GM12878 (cell line): Measurements from ENCODE around the gene TMEM138. TPM values are rescaled to one million over a fixed set of nuclear protein-coding genes. Genes with fewer than 3 reads are reported as not detected.

Experiments
- ATAC-seq: fragments of 200-7000 bp; cut with Tn5 transposase; 3 replicates; pipeline ENCODE4 v1.9.1; 2020; ENCODE audit warnings: mild to moderate bottlenecking, moderate library complexity
- BruUV-seq: library from RNA; stranded (reverse); fragments of 400-500 nt; replicated peaks from 2 replicates; lab custom pipeline; 2021; lab: Mats Ljungman, UMichigan
- CTCF ChIA-PET: fragments of 300-600 bp; sonication (Branson Sonifier 250); formaldehyde crosslinking; extraction: SDS; loops from one replicate; lab custom pipeline; 2021; ENCODE audit warnings: inconsistent platforms; lab: Yijun Ruan, JAX
- POLR2A ChIA-PET: fragments of 350-600 bp; formaldehyde crosslinking; extraction: SDS; loops from one replicate; lab custom pipeline; 2021; ENCODE audit warnings: inconsistent platforms; lab: Charles Lee
- RAD21 ChIA-PET: fragments of 300-600 bp; sonication (Branson Sonifier 250); formaldehyde crosslinking; loops from one replicate; lab custom pipeline; 2023; ENCODE audit warnings: antibody characterized with exemption; ENCODE audit not compliant: unreplicated experiment; lab: Charles Lee
- SMC1A ChIA-PET: fragments of 300-600 bp; sonication (Branson Sonifier 250); formaldehyde crosslinking; loops from one replicate; lab custom pipeline; 2023; ENCODE audit not compliant: unreplicated experiment, uncharacterized antibody; lab: Charles Lee
- DNase-seq: peaks from one replicate; pipeline ENCODE4 v3.0.0-alpha.2; 2011; ENCODE audit warnings: low read depth, low spot score
- FAIRE-seq: peaks from 3 replicates; lab custom pipeline; 2011; peaks lifted over from hg19 to GRCh38; lab: Jason Lieb, UNC
- H2AFZ ChIP-seq: 2 replicates; pipeline ENCODE4 v1.6.0; 2011; ENCODE audit warnings: low read depth, low read length, control low read depth; ENCODE audit not compliant: control insufficient read depth
- H3K27ac ChIP-seq: 2 replicates; pipeline ENCODE4 v1.5.1; 2011; ENCODE audit warnings: control low read depth; ENCODE audit not compliant: control insufficient read depth, insufficient read depth
- H3K27me3 ChIP-seq, 2 experiments: replicated peaks in 1 of 2; 2 replicates each; pipeline versions ENCODE4 v1.6.0 to v1.6.1; 2011; ENCODE audit warnings: low read length in 1 of 2; ENCODE audit not compliant: control insufficient read depth in 2 of 2, insufficient read depth in 2 of 2
- H3K36me3 ChIP-seq, 2 experiments: 2 replicates each; pipeline ENCODE4 v1.5.1; 2011; ENCODE audit warnings: low read length in 1 of 2; ENCODE audit not compliant: control insufficient read depth in 2 of 2, insufficient read depth in 2 of 2
- H3K4me1 ChIP-seq: 2 replicates; pipeline ENCODE4 v1.6.1; 2011; ENCODE audit warnings: mild to moderate bottlenecking, low read length, moderate library complexity, mixed read lengths; ENCODE audit not compliant: control insufficient read depth, insufficient read depth
- H3K4me2 ChIP-seq: 2 replicates; pipeline ENCODE4 v1.6.0; 2011; ENCODE audit warnings: control low read depth; ENCODE audit not compliant: control insufficient read depth, insufficient read depth
- H3K4me3 ChIP-seq: fragments of 200-600 bp; sonication (generic); 2 replicates; pipeline ENCODE4 v1.5.1; 2016
- H3K79me2 ChIP-seq: 2 replicates; pipeline ENCODE4 v1.6.0; 2011; ENCODE audit warnings: low read length; ENCODE audit not compliant: control insufficient read depth, insufficient read depth
- H3K9ac ChIP-seq: 2 replicates; pipeline ENCODE4 v1.8.0; 2011; ENCODE audit warnings: low read length, control low read depth, mixed read lengths; ENCODE audit not compliant: control insufficient read depth, insufficient read depth
- H3K9me3 ChIP-seq: replicated peaks from 3 replicates; pipeline ENCODE4 v1.5.1; 2011; ENCODE audit warnings: mild to moderate bottlenecking, low read length; ENCODE audit not compliant: control insufficient read depth, insufficient read depth
- H4K20me1 ChIP-seq: 2 replicates; pipeline ENCODE4 v1.6.0; 2011; ENCODE audit not compliant: control insufficient read depth, insufficient read depth
- HDGF ChIP-seq: fragments of 450-650 bp; IDR thresholded peaks from 2 replicates; pipeline ENCODE4 v1.6.1; 2016; ENCODE audit warnings: antibody characterized with exemption
- POLR2A ChIP-seq: IDR thresholded peaks from 2 replicates; pipeline ENCODE4 v1.6.1; 2011; ENCODE audit warnings: low read depth, mild to moderate bottlenecking, low read length
- RAD21 ChIP-seq: IDR thresholded peaks from 2 replicates; pipeline ENCODE4 v1.6.1; 2011; ENCODE audit warnings: mild to moderate bottlenecking, low read depth, low read length, moderate library complexity; ENCODE audit not compliant: insufficient read depth
- SP1 ChIP-seq: IDR thresholded peaks from one replicate; pipeline ENCODE4 v1.6.1; 2011; ENCODE audit warnings: low read depth, low read length
- SREBF1 ChIP-seq: IDR thresholded peaks from 2 replicates; pipeline ENCODE4 v1.6.1; 2012; ENCODE audit warnings: mild to moderate bottlenecking, low read length
- YY1 ChIP-seq: IDR thresholded peaks from 2 replicates; pipeline ENCODE4 v1.6.1; 2011; ENCODE audit warnings: low read depth, mild to moderate bottlenecking, low read length
- ZNF24 ChIP-seq: fragments of 450-650 bp; IDR thresholded peaks from 2 replicates; pipeline ENCODE4 v1.6.1; 2017; ENCODE audit warnings: antibody characterized with exemption, mild to moderate bottlenecking
- WGBS: methylation state at CpG from one replicate; pipeline ENCODE4 v1.1.6; 2016; ENCODE audit warnings: low lambda C conversion rate; ENCODE audit not compliant: insufficient replicate concordance, insufficient coverage; ENCODE audit errors: missing lambda C conversion rate; 5-methylcytosine and 5-hydroxymethylcytosine counted together
- in situ Hi-C: fragments of 300-500 bp; cut with MboI; formaldehyde crosslinking; loops from 9 replicates; pipeline ENCODE4 v1.14.3; 2018; ENCODE audit warnings: mixed read lengths
- intact Hi-C: fragments of 100-400 bp; cut with micrococcal nuclease; formaldehyde crosslinking; loops from one replicate; pipeline ENCODE4 v1.14.2; 2022; ENCODE audit not compliant: unreplicated experiment
- polyA plus RNA-seq, 11 experiments: library from polyadenylated mRNA; depleted of rRNA in 4 of 11; unstranded in 6 of 11; stranded (reverse) in 5 of 11; fragments of >200 nt; fragmentation: Nextera tagmentation in 4 of 11; fragmentation: Illumina TruSeq in 1 of 11; extraction: Ambion mirVana in 4 of 11; extraction: Trizol in 1 of 11; gene quantifications; 1 replicate in 1 of 11; 2 replicates in 10 of 11; pipeline versions ENCODE4 v1.2.1 to v1.2.3, GENCODE V29; 2011 to 2016; ENCODE audit warnings: inconsistent platforms in 2 of 11, missing spikeins in 2 of 11, low read depth in 1 of 11
- total RNA-seq, 4 experiments: library from RNA; depleted of rRNA in 3 of 4; stranded (reverse); fragments of >200 nt in 3 of 4; fragmentation: Illumina TruSeq in 1 of 4; extraction: Trizol in 1 of 4; gene quantifications; 2 replicates each; pipeline versions ENCODE4 v1.2.1 to v1.2.3, GENCODE V29; 2013 to 2021
- TF ChIP-seq, protein P1 (sequence below): IDR thresholded peaks from 2 replicates; pipeline ENCODE4 v1.6.1; 2012; ENCODE audit warnings: low read depth, low read length, improper control_type of control experiment
- TF ChIP-seq, protein P2 (sequence below): fragments of 450-650 bp; IDR thresholded peaks from 2 replicates; pipeline ENCODE4 v1.6.1; 2017; ENCODE audit warnings: mild to moderate bottlenecking, moderate library complexity

The TMEM138 gene
- total and polyA plus RNA-seq, 10 of the 15 experiments (the other 5 are each of a cell fraction or from before 2014, with no cell fraction given): 28.5 to 116 (median 73.4) TPM

DNA sequence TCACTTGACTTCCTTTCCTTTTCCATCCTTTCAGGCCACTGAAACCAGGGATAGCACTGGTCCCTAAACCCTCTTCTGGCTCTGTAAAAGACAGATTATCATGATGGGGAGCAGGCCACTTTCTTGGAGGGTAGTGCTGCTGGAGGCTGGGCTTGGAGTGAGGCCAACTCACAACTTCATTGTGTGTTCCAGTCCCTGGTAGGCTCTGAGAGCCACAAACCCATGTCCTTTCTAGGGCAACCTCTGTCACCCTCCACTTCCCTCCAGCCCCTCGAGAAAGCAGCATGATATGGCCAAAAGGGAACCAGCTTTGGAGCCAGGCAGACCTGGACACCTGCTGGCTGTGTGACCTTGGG is 26.8 kb upstream of the TMEM138 start:
- H3K79me2 ChIP-seq: peaks cover 39% of the 10 kb centered on the region
- H3K9me3 ChIP-seq: no peaks in the 10 kb centered on the region
- RAD21 ChIA-PET: interaction anchor here (0.8 to 6.5 kb wide), 14 partner anchors 8 to 100 kb away, joined by 3 to 424 read pairs (median 8); partner anchors contain the start of genes CYB561A3, TMEM138, TMEM216 and VWCE
- no peaks in the 10 kb centered on the region; the same call in 1 of the 2 replicates for H4K20me1 ChIP-seq
- CTCF ChIA-PET: interaction anchor here (1.2 to 10.2 kb wide), 18 partner anchors 8 to 504 kb away, joined by 3 to 729 read pairs (median 16); partner anchors contain the start of genes CPSF7, CYB561A3, SDHAF2 and TMEM138
- TF ChIP-seq, protein P1, sequence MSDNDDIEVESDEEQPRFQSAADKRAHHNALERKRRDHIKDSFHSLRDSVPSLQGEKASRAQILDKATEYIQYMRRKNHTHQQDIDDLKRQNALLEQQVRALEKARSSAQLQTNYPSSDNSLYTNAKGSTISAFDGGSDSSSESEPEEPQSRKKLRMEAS: no peak
- WGBS: 54% methylated on average over 1 of the region's 1 CpG
- H2AFZ ChIP-seq: no peak overlapping the region
- BruUV-seq: no TSS peak
- no peak overlapping the region for H3K9ac ChIP-seq
- POLR2A ChIA-PET: interaction anchor here (0.6 to 5.9 kb wide), 9 partner anchors 19 to 164 kb away, joined by 3 to 86 read pairs (median 8); partner anchors contain the start of genes CYB561A3, TMEM138 and TMEM216
- peaks cover 2 to 7% of the 10 kb centered on the region in 2 experiments; a peak in 3 of 4 replicates for H3K36me3 ChIP-seq
- H3K4me1 ChIP-seq: peaks cover 20% of the 10 kb centered on the region
- no peak for DNase-seq
- no peak overlapping the region for H3K4me3 ChIP-seq
- intact Hi-C loops (loop anchor here (10.0 kb wide), 1 partner anchor 81 kb away; no protein-coding TSS in a partner anchor), in situ Hi-C loops (loop anchor here (5.0 kb wide), 1 partner anchor 52 kb away; no protein-coding TSS in a partner anchor)
- no peaks in the 10 kb centered on the region for H3K27me3 ChIP-seq
- FAIRE-seq: no peak
- ATAC-seq: no peak
- SMC1A ChIA-PET: interaction anchor here (0.8 to 8.1 kb wide), 15 partner anchors 10 to 100 kb away, joined by 3 to 414 read pairs (median 9); partner anchors contain the start of genes CYB561A3, TMEM138, TMEM216 and VWCE
- no peak overlapping the region; the same call in 1 of the 2 replicates for H3K4me2 ChIP-seq
- H3K27ac ChIP-seq: no peak overlapping the region

DNA sequence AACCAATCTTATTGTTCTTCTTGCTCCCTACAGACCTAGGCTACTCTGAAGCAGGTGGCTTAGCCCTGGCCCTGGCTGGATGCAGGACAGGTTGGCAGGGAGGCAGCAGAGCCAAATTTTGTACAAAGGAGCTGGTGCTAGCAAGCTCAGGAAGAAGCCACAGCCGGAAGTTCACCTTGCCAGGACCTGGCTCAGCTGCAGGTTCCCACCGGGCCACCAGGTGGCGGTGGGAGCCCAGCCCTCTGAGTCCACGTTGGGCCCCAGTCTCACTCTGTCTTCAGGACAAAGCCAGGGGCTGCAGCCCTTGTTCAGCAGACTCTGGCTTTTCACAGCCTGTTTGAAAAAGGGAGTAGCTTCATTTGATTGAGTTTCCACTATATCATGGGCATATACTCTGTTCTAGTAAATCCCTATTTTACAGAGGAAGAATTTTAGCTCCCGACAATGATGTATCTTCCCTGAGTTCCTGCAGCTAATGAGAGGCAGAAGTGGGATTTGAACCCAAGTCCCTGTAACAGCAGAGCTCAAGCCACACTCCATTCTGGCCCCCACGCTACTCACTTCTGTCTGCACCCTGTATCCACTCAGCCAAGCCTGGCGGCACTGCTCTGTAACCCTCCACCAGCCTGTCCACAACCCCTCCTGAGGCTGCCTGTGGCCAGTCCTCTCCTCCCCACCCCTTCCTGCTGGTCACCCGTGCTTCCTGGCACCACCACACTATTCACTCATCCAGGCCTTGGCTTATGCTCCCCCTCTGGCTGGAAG is 25.8 kb upstream of the TMEM138 start:
- ATAC-seq (peak; percentile 77), DNase-seq (peak; percentile 50), FAIRE-seq (peak; percentile 100)
- POLR2A ChIA-PET: interaction anchor here (0.6 to 5.9 kb wide), 15 partner anchors 13 to 362 kb away, joined by 3 to 86 read pairs (median 4); partner anchors contain the start of genes CYB561A3, TMEM138 and TMEM216
- in situ Hi-C loops: loop anchor here (5.0 kb wide), 1 partner anchor 51 kb away; no protein-coding TSS in a partner anchor
- peaks cover 16% of the 10 kb centered on the region for H3K4me1 ChIP-seq
- peaks cover under 1 to 2% of the 10 kb centered on the region in 2 experiments; a peak in 3 of 4 replicates for H3K36me3 ChIP-seq
- CTCF ChIA-PET: interaction anchor here (0.6 to 10.2 kb wide), 34 partner anchors 9 to 505 kb away, joined by 3 to 729 read pairs (median 6); partner anchors contain the start of genes CPSF7, CYB561A3, SDHAF2 and TMEM138
- peak overlapping the region; percentile 45 for H3K27ac ChIP-seq
- no peak overlapping the region for H3K4me2 ChIP-seq
- peak overlapping the region; percentile 65 for H2AFZ ChIP-seq
- RAD21 ChIA-PET: interaction anchor here (0.7 to 6.5 kb wide), 27 partner anchors 9 to 302 kb away, joined by 3 to 424 read pairs (median 5); partner anchors contain the start of genes CPSF7, CYB561A3, SDHAF2 and TMEM138
- H3K4me3 ChIP-seq: no peak overlapping the region
- intact Hi-C loops: loop anchor here (1.0 to 10.0 kb wide), 4 partner anchors 20 to 82 kb away; partner anchors contain the start of gene TMEM216
- H3K9me3 ChIP-seq: no peaks in the 10 kb centered on the region
- WGBS: 17% methylated on average over 8 of the region's 8 CpGs
- H3K79me2 ChIP-seq: peaks cover 30% of the 10 kb centered on the region
- SMC1A ChIA-PET: interaction anchor here (0.6 to 8.1 kb wide), 35 partner anchors 8 to 388 kb away, joined by 3 to 414 read pairs (median 4); partner anchors contain the start of genes CYB561A3, TMEM138, TMEM216 and VWCE
- no peaks in the 10 kb centered on the region; the same call in 1 of the 2 replicates for H4K20me1 ChIP-seq
- H3K9ac ChIP-seq: no peak overlapping the region; the same call in 1 of the 2 replicates
- no peaks in the 10 kb centered on the region for H3K27me3 ChIP-seq
- BruUV-seq: no TSS peak
- TF ChIP-seq SP1 (peak; percentile 12), POLR2A (peak; percentile 48; the same call in 1 of the 2 replicates), HDGF (0 out of 2 replicates have a peak, but pooled peaks have one; percentile 35), SREBF1 (no peak), YY1 (peak; percentile 86), RAD21 (peak; percentile 95), ZNF24 (0 out of 2 replicates have a peak, but pooled peaks have one; percentile 21)
- TF ChIP-seq, protein P2, sequence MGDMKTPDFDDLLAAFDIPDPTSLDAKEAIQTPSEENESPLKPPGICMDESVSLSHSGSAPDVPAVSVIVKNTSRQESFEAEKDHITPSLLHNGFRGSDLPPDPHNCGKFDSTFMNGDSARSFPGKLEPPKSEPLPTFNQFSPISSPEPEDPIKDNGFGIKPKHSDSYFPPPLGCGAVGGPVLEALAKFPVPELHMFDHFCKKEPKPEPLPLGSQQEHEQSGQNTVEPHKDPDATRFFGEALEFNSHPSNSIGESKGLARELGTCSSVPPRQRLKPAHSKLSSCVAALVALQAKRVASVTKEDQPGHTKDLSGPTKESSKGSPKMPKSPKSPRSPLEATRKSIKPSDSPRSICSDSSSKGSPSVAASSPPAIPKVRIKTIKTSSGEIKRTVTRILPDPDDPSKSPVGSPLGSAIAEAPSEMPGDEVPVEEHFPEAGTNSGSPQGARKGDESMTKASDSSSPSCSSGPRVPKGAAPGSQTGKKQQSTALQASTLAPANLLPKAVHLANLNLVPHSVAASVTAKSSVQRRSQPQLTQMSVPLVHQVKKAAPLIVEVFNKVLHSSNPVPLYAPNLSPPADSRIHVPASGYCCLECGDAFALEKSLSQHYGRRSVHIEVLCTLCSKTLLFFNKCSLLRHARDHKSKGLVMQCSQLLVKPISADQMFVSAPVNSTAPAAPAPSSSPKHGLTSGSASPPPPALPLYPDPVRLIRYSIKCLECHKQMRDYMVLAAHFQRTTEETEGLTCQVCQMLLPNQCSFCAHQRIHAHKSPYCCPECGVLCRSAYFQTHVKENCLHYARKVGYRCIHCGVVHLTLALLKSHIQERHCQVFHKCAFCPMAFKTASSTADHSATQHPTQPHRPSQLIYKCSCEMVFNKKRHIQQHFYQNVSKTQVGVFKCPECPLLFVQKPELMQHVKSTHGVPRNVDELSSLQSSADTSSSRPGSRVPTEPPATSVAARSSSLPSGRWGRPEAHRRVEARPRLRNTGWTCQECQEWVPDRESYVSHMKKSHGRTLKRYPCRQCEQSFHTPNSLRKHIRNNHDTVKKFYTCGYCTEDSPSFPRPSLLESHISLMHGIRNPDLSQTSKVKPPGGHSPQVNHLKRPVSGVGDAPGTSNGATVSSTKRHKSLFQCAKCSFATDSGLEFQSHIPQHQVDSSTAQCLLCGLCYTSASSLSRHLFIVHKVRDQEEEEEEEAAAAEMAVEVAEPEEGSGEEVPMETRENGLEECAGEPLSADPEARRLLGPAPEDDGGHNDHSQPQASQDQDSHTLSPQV: 0 out of 2 replicates have a peak, but pooled peaks have one; percentile 54
